Heart left ventricle (tissue), 16 donors: ENCODE data around the gene CSTB. TPM values are rescaled to one million over a fixed set of nuclear protein-coding genes. Genes with fewer than 3 reads are reported as not detected.

Experiments
- ATAC-seq, 4 donors: fragments of 200-7000 bp; cut with Tn5 transposase; one replicate each; pipeline ENCODE4 v1.9.1; 2020 to 2022; ENCODE audit warnings: moderate library complexity in 4 of 4, mild to moderate bottlenecking in 3 of 4, moderate number of reproducible peaks in 1 of 4
- DNase-seq, 5 donors: peaks; one replicate each; pipeline ENCODE4 v3.0.0-alpha.2; 2020
- H3K27ac ChIP-seq, 12 donors: fragments of 200-600 bp; sonication (generic) in 4 of 12; one replicate each; pipeline versions ENCODE4 v1.5.0 to v1.8.0; 2016 to 2022; ENCODE audit warnings: mild to moderate bottlenecking in 2 of 12
- H3K27me3 ChIP-seq, 9 donors: fragments of 200-600 bp; sonication (generic) in 2 of 9; one replicate each; pipeline versions ENCODE4 v1.5.1 to v1.8.0; 2016 to 2022; ENCODE audit warnings: mild to moderate bottlenecking in 3 of 9
- H3K36me3 ChIP-seq, 9 donors: fragments of 200-600 bp; sonication (generic) in 2 of 9; one replicate each; pipeline versions ENCODE4 v1.5.0 to v1.8.0; 2018 to 2022; ENCODE audit warnings: mild to moderate bottlenecking in 2 of 9
- H3K4me1 ChIP-seq, 12 donors: fragments of 200-600 bp; sonication (generic) in 4 of 12; one replicate each; pipeline versions ENCODE4 v1.5.0 to v1.8.0; 2016 to 2022; ENCODE audit warnings: mild to moderate bottlenecking in 3 of 12
- H3K4me3 ChIP-seq, 12 donors: fragments of 200-600 bp; sonication (generic) in 4 of 12; one replicate each; pipeline versions ENCODE4 v1.5.0 to v1.8.0; 2017 to 2022; ENCODE audit warnings: mild to moderate bottlenecking in 9 of 12, moderate library complexity in 4 of 12
- H3K9me3 ChIP-seq, 12 donors: fragments of 200-600 bp; sonication (generic) in 4 of 12; one replicate each; pipeline versions ENCODE4 v1.5.0 to v1.8.0; 2016 to 2022; ENCODE audit warnings: mild to moderate bottlenecking in 1 of 12
- POLR2A ChIP-seq, 2 donors: fragments of 450-650 bp; IDR thresholded peaks; one replicate each; pipeline ENCODE4 v1.6.1; 2017; ENCODE audit warnings: antibody characterized with exemption in 2 of 2, mild to moderate bottlenecking in 2 of 2, moderate library complexity in 2 of 2
- WGBS, 4 donors: extraction: QIAGEN DNeasy Blood & Tissue Kit in 2 of 4; methylation state at CpG; one replicate each; pipeline versions ENCODE4 v1.1.5 to v1.1.7; 2013 to 2018; 5-methylcytosine and 5-hydroxymethylcytosine counted together
- intact Hi-C, 10 donors: fragments of 100-400 bp; cut with DNase I; formaldehyde crosslinking; loops; one replicate each; pipeline versions ENCODE4 v1.11.1 to v1.14.2; 2022
- polyA plus RNA-seq, 2 donors: library from polyadenylated mRNA; stranded (reverse); fragments of 200-250 nt; gene quantifications; one replicate each; pipeline ENCODE4 v1.2.3, GENCODE V29; 2013
- total RNA-seq, 9 donors: library from RNA; depleted of rRNA in 2 of 9; stranded (reverse); fragments of >200 nt in 2 of 9; fragmentation: NEBNext Ultra II Directional in 3 of 9; extraction: Animal tissue kit (Norgen Biotek cat#: 25700) in 3 of 9; gene quantifications; one replicate each; pipeline versions ENCODE4 v1.1.0 to v1.2.4, GENCODE V29; 2016 to 2023
- TF ChIP-seq, protein P1 (sequence below), 12 donors: fragments of 200-600 bp; sonication (generic) in 4 of 12; IDR thresholded peaks; one replicate each; pipeline versions ENCODE4 v1.5.0 to v1.8.0; 2018 to 2022; ENCODE audit warnings: antibody characterized with exemption in 12 of 12, mild to moderate bottlenecking in 5 of 12
- donor health status: ischemic (EF 13 %, LVEDD 7.1; RV severe dilation, severe dysfunction).
- donor health status: healthy with polysubstance abuse.
- donor health status: DM: no; HTN: yes; CAD: no.
- donor health status: DM: no; HTN: no; CAD: no.
- donor health status: ischemic (EF 25% LVEDD 6.9; RV normal size, moderate dysfunction).
- donor health status: ischemic (EF 25% LVEDD 5.7; RV mildly dilated, moderate dysfunction).
- donor health status: healthy.
- donor health status: DM: yes; HTN: yes; CAD: no.
- donor health status: ischemic (EF 35%, LVEDD 5.7; RV mildly dilated, moderate dysfunction).
- donor health status: nonischemic (EF 11% LVEDD 7.7; RV severe dilation, severe dysfunction).
- donor health status: DM: yes; HTN: yes; CAD: no.
- donor health status: PGD.
- donor health status: ischemic (EF 29% LVEDD 5.4; RV normal size, mild dysfunction).
- donor health status: nonischemic (EF 23%, LVEDD 6.1; RV moderate dilation, normal function).

Gene CSTB
- total and polyA plus RNA-seq, 11 donors, result 7.8 to 77.0 (median 36.1) TPM

DNA sequence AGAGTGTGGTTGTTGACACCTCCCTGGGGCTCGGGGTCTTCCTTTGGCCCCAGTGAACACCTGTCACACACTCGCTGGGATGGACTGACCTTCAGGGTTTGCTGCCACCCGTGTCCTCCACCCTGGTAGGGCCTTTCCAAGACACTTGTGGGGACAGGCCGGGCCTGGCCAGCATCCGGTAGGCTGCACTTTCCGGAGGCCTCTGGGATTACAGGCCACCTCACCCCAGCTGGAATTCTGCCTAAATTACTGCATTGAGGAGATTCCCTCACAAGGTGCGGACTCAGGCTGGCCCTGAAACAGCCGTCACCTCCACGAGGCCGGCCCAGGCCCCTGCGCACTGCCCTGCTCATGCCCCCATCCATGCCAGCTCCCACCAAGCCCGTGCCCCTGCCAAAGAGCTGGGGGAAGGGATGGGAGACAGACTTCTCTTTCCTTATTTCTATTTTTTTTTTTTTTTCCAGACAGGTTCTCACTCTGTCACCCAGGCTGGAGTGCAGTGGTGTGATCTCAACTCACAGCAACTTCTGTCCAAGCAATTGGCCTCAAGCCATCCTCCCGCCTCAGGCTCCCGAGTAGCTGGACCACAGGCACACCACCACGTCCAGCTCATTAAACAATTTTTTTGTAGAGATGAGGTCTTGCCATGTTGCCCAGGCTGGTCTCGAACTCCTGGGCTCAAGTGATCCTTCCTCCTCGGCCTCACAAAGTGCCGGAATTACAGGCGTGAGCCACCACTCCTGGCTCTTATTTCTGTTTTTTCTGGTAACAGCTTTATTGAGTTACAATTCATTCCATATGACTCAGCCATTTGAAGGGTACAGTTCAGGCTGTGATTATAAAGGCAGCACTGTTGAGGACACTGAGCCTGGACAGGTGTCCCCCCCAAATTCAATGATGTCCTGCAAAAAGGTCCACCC, 11.3 kb downstream of the CSTB start:
- DNase-seq (no peak), ATAC-seq (peak in 2 of 4 donors; percentile 6 to 9)
- H3K36me3 ChIP-seq, result peaks cover 0 to 33% (median 0%) of the 10 kb centered on the region in 9 donors
- H3K9me3 ChIP-seq, result peaks cover 0 to 4% (median 0%) of the 10 kb centered on the region in 12 donors
- 77 to 88% (median 79%) methylated on average over 18 to 19 of the region's 19 CpGs for WGBS, 4 donors
- intact Hi-C loops, result no loop called here
- no peaks in the 10 kb centered on the region for H3K27me3 ChIP-seq
- H3K27ac ChIP-seq, result no peak overlapping the region
- peaks cover 0 to 12% (median 1%) of the 10 kb centered on the region in 12 donors for H3K4me1 ChIP-seq
- TF ChIP-seq POLR2A (IDR thresholded peaks at IDR 0.05), result no peak
- TF ChIP-seq, protein P1, sequence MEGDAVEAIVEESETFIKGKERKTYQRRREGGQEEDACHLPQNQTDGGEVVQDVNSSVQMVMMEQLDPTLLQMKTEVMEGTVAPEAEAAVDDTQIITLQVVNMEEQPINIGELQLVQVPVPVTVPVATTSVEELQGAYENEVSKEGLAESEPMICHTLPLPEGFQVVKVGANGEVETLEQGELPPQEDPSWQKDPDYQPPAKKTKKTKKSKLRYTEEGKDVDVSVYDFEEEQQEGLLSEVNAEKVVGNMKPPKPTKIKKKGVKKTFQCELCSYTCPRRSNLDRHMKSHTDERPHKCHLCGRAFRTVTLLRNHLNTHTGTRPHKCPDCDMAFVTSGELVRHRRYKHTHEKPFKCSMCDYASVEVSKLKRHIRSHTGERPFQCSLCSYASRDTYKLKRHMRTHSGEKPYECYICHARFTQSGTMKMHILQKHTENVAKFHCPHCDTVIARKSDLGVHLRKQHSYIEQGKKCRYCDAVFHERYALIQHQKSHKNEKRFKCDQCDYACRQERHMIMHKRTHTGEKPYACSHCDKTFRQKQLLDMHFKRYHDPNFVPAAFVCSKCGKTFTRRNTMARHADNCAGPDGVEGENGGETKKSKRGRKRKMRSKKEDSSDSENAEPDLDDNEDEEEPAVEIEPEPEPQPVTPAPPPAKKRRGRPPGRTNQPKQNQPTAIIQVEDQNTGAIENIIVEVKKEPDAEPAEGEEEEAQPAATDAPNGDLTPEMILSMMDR (IDR thresholded peaks at IDR 0.05), result no peak
- H3K4me3 ChIP-seq, result no peak overlapping the region

DNA sequence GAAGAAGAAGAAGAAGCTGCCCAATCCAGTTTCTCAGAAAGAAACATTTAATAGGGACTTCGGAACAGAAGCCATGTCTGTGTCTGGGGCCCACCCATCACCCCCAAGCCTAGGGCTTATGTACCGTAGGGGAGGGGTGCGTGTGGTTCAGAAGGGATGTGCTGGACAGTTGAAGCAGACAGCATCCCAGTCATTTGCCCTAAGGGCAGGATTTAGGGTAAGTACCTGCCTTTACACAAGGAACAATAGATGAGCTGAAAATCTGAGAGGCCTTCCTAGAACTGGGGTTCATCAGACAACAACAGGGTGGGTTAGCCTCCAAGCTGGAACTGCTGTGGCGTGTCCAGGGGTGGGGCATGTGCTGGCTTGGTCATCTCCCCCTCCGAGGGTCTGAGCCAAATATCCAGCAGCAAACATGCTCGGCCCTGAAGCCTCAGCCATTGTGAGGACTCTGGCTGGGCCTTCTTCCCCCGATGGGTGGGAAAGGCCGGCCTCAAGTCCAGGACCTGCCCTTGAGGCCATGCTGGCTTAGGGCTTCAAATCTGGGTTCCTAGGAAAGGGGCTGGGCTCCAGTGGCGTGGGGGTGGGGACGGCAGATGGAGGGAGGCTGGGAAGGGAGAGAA, 12.1 kb downstream of the CSTB start:
- no peak for ATAC-seq
- Histone ChIP-seq H3K27ac (no peak overlapping the region), H3K27me3 (no peaks in the 10 kb centered on the region), H3K36me3 (peaks cover 0 to 41% (median 5%) of the 10 kb centered on the region in 9 donors), H3K4me1 (peaks cover 0 to 12% (median 1%) of the 10 kb centered on the region in 12 donors), H3K4me3 (no peak overlapping the region), H3K9me3 (peaks cover 0 to 4% (median 0%) of the 10 kb centered on the region in 12 donors)
- 79 to 91% (median 89%) methylated on average over 10 of the region's 10 CpGs for WGBS, 4 donors
- TF ChIP-seq POLR2A (IDR thresholded peaks at IDR 0.05), result no peak
- TF ChIP-seq, protein P1 (IDR thresholded peaks at IDR 0.05), result no peak
- no peak for DNase-seq
- intact Hi-C loops, result no loop called here

DNA sequence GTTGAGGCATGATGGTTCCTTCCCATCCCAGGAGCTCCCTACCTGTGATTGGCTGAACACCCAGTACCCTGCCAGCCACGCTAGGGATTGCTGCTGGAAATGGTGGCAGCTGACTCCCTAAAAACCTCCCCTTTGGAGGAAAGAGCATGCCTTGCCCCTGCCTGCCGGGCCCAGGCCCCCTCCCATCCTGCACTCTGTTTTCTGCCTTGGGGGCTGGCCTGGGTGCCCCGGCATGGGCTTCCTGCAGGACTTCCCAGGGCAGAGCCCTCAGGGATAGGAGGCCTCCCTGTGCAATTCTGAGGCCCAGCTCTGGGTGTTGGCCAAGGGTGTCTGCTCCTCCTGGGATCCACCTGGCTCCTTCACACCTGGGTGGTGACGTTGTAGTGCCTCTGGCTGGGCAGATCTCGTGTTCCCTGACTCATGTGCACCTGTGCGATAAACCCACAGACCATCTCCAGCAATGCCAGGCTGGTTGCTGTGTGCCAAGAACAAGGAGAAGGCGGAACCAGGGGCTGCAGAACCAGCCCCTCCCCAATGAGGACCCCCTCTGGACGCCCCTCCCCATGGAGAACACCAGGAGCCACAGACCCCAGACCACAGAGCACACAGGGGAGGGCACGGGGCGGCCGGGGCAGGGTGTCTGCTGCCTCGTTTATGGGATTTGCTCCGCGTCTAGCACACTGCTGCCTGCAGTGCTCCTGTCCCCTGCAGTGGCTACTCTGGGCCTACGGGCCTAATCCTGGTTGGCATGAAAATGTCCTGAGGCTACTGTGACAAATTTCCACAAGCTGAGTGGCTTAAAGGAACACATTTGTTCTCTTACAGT, 13.6 kb downstream of the CSTB start:
- intact Hi-C loops, result no loop called here
- 94 to 97% (median 96%) methylated on average over 12 to 15 of the region's 15 CpGs for WGBS, 4 donors
- no peak for TF ChIP-seq POLR2A (IDR thresholded peaks at IDR 0.05)
- TF ChIP-seq, protein P1 (IDR thresholded peaks at IDR 0.05), result no peak
- ATAC-seq (no peak), DNase-seq (no peak)
- Histone ChIP-seq H3K9me3 (peaks cover 0 to 4% (median 0%) of the 10 kb centered on the region in 12 donors), H3K4me1 (peaks cover 0 to 12% (median 0%) of the 10 kb centered on the region in 12 donors), H3K4me3 (no peak overlapping the region), H3K27me3 (no peaks in the 10 kb centered on the region), H3K36me3 (peaks cover 0 to 51% (median 15%) of the 10 kb centered on the region in 9 donors), H3K27ac (no peak overlapping the region)
